Pons (tissue), 1 donor: ENCODE data around the gene C1QL2.

Source experiments
- DNase-seq: peaks from one replicate; pipeline ENCODE4 v3.0.0-alpha.2; 2016; ENCODE audit warnings: low spot score

C1QL2 gene

DNA sequence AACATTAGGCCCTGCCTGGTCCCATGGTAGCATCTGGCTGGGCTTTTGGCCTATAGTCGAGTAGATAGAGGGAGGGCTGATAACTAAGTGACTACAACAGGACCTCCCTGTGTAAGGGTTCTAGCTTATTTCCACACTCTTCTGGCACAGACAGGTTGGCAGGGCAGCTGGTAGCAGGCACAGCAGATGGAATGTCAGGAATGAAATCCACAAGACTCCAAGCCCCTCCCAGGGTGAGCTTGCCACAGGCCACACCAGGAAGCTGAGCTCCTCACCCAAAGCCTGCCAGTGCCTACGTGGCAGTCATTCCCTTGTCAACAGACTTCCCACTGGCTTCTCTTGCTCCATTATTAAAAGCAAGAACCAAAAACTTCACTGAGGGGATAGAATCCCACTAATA, 20.7 kb upstream of the C1QL2 start:
- DNase-seq, result no peak

DNA sequence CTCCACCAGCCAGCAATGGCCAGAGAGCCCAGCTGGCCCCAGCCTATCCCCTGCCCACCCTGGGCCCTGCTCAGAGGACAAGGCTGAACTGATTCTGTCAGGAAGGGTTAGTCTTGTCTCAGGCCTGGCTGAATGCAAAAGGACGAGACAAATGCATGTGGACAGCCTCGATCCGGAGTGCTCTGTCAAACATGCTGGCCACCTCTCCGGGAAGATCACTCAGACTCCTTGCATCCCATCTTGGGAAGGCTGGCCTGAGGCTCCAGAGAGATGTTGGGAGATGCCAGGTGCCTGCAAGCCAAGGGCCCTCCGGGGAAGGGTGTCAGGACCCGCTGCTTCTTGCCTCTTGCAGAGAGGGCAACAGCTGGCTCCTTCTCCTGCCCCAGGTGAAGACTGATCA, 20.2 kb upstream of the C1QL2 start:
- no peak for DNase-seq

DNA sequence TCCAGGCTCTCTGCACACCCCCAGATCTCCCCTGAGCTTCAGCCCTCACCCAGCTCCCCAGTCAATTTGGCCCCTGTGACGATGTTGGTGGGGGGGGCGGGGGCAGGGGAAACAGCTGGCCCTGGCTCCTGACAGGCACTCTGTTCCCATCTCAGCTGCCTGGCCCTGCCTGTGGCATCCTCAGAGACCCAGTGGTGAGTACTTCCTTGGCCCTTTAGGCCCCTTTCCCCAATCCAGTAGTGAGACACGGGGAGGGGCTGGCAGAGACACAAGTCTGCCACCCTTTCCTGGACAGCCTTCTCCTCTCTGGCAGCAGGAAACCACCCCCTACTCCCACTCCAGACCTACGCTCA, 19.3 kb upstream of the C1QL2 start:
- DNase-seq, result no peak

DNA sequence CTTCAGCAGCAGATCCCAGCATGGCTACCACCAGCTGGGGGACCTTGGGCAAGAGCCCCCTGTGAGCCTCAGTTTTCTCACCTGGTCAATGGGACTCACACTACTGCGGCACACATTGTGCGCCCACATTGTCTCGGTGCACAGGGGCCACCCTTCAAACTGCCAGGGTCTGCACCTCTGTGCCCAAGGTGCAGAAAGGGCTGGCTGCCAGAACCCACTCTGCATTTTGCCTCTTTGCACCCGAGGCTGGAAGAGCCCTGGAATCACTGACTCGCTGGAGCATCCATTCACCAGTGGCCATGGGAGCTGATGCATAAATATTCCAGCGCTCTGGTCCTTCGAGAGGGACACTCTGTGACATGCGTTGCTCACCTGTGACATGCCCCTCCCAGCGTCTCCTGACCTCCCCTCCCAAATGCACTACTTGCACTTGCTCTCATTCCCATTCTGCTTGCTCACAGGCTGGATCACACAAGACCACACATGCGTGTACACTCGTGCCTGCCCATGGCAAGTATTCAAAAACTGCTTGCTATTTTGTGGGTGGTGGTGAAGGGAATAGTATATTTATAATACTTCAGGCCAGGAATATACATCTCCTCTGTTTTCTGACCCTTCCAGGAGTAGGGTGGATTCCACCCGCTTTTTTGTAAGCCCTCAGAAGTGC, 18.8 kb upstream of the C1QL2 start:
- no peak for DNase-seq

DNA sequence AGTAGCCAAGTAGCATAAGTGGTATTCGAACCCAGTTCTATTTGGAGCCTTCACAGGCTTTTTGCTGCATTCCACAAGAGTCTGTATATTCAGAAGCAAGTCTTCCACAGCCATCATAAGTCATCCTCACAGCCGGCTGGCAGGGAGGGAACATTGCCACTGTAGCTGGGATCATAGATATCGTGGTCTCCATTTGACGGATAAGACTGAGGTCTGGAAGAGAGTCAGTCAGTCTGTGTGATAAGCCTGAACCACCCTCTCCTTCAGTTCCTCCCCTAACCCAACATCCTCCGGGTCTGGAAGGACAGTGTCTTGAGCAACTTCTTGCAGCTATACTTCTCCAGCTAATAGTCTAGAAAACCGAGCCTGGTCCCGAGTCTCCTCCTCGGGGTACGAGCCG, 17.0 kb upstream of the C1QL2 start:
- no peak for DNase-seq

DNA sequence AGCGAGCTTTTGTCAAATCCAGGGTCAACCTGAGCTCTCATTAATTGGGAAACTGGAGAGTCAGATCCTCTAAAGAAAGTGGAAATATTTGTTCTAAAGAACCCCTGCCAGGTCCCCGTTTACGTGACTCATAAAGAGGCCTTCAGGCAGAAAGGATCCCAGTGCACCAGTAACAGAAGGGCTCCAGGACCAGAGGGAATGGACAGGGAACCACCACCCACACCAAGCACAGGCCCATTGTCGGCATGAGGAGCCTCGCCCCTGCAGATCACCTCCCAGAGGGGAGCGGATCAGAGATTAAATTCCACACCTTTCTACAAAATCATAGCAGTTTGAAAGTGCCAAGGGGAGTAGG, 16.4 kb upstream of the C1QL2 start:
- DNase-seq, result no peak

DNA sequence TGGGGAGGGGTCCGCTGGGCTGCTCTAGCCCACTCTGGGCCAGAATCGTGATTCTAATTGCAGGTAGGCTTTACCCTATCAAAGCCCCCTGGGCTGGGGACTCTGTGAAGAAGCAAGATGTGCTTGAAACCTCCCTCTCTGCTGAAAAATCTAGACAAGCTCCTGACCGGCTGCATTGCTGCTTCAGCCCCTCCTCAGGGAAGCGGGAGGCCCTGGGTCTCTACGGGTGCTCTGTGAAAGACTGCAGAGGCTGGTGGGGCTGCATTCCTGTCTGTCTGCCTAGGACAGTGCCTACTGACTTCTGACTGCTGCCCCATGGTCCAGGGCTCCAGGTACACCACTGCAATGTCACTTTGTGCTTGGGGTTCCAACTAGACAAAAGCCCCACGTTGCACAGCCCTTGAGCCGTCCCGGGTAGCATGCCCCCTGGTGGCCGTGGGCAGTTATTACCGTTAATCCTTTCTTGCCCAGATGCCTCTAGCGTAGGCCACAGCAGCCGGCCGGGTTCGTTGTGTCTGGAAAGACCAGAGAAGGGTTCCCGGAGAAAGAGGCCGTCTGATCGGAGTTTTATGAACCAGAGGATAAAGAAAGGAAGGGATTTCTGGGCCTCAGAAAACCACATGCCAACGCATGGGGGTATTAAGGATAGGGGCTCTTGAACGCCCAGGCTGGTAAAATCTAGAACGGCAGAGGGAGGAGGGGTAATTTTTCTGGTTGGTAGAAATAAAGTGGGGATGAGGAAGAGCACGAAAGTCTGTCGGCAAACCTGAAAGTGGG, 15.9 kb upstream of the C1QL2 start:
- DNase-seq, result peak; percentile 8

DNA sequence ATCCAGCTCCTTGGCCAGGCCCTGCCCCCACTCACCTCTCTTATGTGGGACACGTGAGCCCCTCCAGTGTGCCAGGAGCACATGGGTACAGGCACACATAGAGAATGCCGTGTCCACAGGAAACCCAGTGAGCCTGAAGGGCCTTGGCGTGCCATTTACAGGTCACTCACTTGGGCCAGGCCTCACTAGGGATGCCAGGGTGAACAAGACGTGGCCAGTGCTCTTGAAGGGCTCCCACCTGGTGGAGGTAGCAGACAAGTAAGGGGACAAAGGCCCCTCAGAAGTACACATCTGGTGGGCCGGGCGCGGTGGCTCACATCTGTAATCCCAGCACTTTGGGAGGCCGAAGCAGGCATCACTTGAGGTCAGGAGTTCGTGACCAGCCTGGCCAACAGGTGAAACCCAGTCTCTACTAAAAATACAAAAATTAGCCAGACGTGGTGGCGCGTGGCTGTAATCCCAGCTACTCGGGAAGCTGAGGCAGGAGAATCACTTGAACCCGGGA, 15.1 kb upstream of the C1QL2 start:
- DNase-seq, result no peak

DNA sequence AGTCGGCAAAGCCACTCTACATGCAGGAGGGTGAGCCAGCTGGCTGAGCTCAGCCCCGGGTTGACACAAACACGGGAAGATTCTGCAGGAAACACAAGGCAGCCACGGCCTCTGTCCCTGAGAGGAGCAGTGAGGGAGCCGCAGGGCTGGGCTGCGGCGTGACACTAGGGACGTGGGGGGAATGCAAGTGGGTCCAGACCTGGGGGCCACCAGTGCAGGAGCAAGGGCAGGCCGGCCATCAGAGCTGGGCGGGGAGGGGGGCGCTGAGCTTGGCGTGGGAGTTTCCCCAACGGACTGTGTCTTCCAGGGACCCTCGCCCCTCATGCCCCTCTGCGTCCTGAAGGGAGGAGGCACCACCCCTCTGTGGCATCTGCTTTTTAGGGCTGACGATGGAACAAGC, 12.0 kb upstream of the C1QL2 start:
- DNase-seq, result no peak

DNA sequence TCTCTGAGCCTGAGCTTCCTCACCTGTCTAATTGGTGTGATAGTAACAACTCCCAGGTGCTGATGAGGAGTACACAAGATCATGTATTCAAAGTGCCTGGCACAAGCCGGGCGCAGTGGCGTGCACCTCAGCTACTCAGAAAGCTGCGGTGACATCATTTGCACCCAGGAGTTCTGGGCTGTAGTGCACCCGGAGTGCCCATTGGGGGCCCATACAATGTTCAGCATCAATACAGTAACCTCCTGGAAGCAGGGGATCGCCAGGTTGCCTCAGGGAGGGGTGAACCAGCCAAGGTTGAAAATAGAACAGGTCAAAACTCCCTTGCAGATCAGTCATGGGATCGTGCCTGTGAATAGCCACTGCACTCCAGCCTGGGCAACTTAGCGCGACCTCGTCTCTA, 11.2 kb upstream of the C1QL2 start:
- DNase-seq, result no peak

DNA sequence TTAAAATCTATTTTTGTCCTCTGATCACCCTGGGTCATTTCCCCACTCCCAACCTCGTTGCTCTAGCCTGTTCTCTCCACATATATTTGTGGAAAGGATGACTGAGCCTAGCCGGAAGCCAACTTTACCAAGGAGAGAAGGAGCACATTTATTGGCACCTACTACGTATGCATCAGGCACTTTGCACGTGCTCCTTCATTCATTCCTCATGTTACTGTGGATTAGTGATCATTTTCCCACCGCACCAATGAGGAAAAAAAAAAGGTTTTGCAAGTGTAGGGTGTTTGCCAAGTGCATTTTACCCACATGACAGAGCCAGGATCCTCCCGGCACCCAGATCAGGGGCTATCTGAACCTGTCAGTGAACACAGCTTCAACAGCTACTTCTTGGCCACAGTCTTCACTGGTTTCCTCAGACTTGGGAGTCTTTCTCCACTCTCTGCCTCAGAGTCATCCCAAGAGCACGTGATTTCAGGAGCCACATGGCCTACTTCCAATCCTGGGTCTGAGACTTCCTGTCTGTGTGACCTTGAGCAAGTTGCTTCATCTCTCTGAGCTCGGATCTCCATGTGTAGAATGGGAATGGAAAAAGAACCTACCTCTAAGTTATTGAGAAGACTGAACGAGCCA, 1.9 kb upstream of the C1QL2 start:
- DNase-seq, result no peak

DNA sequence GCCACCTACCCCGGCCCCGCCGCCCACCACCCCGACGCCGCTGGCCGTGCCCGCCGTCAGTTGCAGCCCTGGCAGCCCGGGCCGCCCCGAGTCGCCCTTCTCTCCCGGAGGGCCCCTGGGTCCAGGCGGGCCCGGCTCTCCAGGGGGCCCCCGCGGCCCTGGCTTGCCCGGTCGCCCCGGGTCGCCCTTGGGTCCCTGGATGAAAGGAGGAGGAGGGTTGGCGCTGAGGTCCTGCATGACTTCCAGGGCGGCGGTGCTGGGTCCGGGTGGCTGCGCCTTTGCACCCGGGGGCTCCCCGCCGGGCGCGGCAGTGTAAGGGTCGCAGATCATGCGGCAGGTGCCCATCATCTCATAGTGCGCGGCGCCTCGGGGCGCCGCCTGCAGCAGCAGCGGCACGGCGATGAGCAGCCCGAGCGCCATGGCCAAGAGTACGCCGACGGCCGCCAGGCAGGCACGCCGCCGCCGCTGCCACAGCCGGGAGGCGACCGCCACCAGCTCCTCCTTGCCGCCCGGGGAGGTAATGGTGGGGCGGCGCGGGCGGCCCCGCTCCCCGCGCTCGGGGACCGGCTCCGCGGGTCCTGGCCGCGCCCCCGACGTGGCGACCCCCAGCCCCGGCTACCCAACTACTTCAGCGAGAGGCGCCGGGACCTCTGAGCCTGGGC, 570 bp downstream of the C1QL2 start:
- no peak for DNase-seq

DNA sequence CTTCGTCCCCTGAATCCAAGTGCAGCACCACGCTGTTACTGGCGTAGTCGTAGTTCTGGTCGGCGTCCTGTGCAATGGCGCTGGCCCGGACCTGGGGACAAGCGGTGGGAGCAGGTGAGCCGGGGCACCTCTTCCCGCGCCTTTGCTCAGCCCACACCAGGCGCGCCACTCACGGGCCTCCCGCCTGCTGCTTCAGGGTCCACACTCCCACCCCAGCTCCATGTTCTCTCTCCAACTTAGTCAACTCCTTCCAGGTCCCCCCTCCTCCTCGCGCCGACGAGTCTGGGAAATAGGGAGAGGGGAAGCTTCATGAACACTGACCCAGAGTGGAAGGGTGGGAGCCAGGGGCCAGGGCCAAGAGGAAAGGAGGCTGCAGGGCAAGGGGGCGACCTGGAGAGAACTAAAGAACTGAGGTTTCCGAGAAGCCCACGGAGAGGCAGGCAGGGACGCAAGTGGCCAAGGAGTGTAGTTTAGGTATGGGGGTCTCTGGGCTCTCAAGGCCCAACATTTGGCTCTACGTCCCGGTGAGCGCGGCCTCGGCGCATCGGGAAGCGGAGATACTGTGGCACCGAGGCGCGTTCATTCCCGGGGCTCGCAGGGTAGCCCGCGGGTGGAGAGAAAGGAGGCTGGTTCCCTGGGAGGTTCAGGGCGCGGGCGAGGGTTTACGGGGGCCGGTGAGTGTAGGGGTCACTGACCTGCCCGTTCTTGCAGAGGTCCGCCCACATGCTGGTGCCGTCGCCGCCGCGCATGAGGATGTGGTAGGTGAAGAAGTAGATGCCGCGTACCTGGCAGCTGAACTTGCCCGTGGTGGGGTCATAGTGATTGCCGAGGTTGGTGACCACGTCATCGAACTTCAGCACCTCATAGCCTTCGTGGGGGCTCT, 1.4 kb downstream of the C1QL2 start:
- no peak for DNase-seq

DNA sequence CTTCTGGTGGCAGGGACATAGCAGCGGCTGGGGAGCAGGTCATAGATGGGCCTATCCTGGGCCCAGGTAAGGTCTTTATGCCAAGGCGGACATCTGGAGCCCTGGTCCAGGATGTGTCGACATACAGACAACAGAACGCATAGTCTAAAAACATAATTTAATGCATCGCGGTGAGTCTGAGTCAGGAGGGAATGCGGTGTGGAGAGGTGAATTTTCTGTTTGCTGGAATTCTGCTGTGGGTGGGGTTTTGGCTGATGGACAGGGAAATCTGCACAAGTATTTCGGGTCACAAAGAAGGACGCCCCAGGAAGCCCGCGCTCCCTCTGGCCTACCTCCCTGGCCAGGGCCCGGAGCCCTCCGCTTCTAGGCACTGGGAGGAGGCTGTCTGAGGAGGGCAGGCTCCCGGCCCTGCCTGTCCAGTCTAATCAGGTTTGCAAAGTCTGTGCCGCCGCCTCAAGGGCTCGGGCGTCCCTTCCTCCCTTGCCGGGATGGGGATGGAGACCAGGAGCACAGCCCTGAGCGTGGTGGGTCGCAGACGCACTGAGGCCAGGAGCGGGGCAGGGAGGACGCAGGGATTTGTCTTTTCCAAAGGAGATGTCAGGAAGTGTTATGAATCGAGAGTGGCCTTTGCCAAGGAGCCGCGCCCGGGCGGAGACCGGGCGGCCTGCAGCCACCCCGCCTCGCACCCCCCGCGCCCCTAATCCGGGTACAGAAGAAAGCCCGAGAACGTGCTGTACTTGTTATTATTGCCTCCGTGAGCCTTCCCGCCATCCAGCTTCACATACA, 2.3 kb downstream of the C1QL2 start:
- DNase-seq, result no peak

DNA sequence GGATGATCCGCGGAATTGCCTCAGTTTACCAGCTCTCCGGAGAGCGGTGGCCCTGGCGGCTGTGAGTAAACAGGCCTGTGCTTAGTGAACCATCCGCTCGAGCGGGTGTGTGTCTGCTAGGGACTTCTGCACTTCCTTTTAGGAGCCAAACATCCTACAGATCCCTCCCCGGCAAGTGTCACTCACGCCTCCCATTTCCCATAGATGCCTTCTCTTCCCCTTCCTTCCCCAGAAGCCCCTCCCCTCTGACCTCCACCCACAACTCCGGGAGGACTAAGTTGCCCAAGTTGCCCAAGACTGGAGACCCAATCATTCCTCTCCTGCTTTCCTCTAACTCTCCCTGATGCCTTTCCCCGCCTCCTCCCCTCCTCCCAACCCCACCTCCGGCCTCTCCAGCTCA, 2.9 kb downstream of the C1QL2 start:
- DNase-seq, result no peak

DNA sequence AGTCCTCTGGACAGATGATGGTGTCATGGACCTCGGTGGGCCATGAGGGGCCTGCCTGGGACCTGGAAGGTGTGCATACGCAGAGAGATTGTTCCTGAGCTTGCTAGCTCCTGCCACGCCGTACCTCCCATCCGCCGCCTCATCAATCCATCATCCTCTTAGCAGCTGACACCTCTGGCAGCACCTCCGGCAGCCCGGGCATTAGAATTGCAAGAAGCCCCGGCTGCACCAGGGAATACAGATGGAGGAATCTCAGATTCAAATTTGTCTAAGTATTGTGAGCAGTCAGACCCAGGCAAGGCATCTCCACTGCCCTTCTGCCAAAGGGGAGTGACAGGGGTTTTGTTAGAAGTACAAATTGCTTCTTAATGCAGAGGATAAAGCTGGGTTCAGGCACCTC, 4.5 kb downstream of the C1QL2 start:
- DNase-seq, result no peak

DNA sequence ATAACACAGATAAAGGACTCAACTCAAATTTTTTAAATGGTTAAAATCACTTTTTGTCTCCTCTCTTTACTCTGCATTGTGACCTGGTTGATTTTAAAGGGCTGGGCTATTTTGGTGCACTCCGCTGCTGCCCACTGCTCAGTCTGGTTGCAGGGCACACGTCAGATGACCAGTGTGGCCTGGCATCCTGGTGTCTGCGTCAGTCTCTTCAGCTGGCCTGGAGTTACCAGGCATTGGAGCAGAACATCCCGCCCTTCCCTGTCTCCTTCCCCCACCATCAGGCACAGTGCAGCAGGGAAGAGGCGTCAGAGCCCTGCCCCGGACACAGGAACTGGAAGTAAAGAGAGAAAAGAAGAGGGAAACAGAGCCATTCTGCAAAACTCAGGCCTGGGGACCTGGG, 8.9 kb downstream of the C1QL2 start:
- no peak for DNase-seq

DNA sequence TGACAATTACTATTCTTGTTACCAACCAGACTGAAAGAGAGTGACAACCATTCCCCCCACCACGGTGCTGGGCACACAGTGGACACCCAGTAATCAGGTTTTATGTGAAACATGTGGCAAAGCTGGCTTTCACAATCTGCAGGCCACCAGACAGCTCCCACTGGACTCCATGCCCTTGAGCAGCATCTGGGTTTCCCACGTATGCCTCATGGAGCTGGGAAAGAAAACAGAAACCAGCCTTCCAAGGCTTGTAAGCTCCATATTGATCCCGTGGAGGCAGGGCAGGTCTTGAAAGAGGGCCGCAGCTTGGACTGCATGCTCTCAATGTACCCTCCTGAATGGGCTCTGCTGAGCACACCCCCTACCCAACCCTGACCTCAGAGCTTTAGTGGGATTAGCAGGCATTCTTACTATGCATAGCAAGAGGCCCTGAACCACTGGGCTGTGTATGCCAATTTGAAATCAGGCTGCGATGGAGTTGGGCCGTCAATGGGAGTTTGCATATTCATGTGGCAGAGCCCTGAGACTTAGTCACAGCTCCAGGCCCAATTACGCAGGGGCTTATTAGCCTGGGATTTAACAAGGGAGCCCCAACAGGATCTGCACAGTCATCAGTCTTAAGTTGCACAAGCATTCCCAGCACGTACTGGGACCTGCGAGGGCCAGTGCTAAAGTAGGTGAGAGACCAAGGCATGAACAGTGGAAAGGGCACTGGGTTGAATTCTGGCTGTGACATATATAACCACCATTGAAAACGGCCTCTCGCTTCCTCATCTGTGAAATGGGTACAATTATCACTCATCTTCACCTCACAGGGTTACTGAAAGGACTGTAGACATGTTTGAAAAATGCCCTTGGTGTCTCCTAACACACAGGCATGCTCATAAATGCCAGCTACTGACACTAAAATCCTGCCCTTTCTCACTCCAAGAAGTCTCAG, 10.5 kb downstream of the C1QL2 start:
- DNase-seq, result no peak

DNA sequence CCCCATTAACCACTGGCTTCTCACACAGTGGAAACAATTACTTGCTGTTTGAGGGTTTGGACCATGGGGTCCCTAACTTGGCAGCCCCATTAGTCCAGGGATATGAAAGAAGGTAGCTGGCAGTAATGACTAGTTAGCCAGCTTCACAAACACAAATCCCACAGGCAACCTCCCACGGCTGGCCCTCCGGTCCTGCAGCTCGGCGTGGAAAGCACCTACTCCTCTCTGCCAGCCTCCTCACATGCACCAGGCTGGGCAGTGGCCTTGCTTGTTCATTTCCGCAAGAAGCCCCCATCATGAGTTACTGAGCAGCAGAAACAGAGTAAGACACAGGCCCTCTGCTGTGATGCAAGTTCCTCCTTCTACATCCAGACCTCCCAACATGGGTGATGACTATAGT, 13.7 kb downstream of the C1QL2 start:
- no peak for DNase-seq

DNA sequence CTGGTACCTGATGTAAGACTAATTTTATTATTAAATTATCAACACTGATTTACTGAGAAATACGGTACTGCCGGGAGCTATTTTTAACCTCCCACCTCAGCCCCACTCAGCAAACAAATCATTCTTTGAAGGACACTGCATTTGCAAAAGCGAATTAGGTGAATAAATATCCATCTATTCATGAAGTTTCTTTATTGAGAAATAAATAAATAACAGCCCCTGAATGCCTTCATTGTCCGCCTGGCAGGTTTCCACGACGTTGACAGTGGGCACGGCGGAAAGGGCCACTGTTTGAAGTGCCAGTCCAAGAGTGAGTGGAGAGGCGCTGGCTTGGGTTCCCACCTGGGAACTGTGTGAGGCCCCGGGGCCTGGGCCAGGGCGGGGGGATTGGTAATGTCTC, 15.7 kb downstream of the C1QL2 start:
- peak; percentile 77 for DNase-seq
